GM19238 (cell line): ENCODE results near the gene SMG6.
"Not testable (repeated sequence)": the region's sequence is repeated elsewhere in the genome, so short reads cannot be mapped to it uniquely, and the experiment has no call there.

ENCODE experiments used
- DNase-seq: peaks from one replicate; pipeline ENCODE4 v3.0.0; 2011; ENCODE audit warnings: low spot score; ENCODE audit not compliant: insufficient read length

Gene SMG6

DNA sequence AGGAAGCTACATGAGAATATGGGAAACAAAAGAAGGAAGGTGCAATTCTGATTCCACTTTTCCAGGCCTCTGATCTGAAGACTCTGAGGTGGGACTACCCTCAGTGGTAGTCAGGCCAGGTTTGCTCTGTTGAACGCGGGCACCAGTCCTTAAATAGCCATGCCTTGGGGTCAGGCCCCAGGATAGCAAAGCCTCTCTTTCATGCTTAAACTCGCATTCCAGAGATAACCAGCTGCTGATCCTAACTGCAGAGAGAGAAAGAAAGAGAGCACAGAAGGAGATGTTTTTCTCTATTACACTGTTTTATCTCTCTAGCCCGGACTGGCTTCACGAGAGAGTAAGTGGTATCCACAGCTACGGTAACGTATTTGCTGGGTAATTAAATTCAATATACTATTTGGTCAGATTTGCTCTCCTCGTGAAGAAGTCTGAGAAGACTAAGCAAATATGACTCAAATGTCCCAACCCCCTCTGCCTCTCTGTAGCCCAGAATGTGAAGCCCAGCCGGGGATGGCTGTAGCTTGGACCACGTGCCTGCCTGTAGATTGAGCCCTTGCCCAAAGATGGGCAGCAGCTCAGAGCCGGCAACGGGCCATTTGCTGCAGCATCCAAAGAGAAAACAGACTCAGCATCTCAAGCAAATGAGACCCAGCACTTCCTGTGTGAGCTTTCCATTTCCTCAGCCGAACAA is 122.2 kb downstream of the SMG6 start:
- no peak for DNase-seq

DNA sequence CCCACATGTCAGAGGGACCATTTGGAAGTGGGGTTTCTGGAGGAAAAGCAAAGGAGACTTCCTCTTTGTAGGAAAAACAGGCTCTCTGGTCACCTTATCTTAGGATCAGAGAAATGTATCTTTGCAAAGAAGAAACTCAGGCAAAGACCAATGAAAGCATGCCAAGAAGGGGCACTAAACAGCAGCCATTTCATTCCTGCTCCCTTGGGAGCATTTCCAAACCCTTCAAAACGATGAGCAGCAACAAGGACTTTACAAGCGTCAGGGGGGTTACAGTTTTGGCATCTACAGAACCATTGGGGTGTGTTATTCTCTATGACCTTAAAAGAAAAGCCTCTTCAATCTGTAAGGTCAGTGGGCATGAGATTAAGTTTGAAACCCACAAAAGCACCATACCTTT is 122.8 kb downstream of the SMG6 start:
- DNase-seq: no peak

DNA sequence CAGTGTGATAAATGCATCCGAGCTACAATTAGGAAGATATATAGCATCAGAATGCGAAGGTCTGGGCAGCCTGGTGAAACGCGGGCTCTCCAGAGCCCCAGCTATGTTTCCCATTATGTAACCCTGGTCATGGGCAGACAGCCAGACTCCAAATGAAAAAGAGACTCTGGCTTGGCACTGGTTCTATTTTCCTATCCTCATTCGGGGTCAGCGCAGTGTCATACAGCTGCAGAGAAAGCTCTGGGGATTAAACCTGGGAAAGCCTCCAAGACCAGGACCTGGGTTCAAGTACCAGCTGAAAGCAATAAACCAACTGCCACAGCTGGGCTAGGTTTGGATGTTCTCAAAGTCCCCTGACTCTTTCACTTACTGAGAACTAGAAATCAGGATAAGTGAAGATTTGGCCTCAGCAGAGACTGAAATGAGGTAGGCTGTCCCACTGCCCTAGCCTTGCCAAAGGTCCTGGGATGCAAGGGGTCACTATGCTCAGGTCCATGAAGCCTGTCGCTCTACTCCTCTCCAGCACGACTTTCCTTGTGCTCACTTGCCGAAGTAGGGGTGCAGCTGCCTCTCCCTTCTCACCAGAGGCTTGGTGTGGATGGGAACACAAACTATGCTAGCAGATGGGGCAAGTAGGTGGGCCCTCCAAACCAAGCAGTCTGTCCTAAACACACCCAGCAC is 123.8 kb downstream of the SMG6 start:
- no peak for DNase-seq

DNA sequence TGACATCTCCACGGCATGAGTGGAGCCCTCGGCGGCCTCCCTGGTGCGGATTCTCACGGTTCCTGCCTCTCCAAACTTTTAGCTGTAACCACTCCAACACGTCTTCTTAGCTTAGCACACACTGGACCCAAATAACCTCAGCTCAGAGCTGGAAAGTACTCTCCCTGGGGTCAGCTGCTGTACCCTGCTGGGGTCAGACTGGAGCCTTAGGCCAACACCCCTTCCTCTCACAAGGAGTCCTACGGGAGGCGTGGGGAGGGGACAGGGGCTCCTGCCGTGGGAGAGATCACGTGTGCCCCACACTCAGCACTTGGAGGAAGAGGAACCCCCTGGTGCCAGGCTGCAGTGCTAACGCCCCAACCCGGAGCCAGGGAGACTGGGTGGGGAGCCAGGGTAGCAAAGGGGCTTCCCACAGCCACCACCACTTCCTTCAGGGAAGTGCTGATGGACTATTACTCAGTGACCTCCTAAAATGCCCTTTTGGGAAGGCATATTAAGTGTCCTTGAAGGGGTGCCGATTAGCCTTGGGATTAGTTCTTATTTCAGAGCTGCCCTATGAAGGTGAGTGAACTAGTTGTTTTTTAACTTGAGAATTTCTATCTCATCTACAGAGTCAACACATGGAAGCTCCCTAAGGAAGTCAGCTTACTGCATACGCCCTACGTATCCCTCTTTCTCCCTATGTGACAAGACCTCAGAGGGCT is 124.6 kb downstream of the SMG6 start:
- no peak for DNase-seq

DNA sequence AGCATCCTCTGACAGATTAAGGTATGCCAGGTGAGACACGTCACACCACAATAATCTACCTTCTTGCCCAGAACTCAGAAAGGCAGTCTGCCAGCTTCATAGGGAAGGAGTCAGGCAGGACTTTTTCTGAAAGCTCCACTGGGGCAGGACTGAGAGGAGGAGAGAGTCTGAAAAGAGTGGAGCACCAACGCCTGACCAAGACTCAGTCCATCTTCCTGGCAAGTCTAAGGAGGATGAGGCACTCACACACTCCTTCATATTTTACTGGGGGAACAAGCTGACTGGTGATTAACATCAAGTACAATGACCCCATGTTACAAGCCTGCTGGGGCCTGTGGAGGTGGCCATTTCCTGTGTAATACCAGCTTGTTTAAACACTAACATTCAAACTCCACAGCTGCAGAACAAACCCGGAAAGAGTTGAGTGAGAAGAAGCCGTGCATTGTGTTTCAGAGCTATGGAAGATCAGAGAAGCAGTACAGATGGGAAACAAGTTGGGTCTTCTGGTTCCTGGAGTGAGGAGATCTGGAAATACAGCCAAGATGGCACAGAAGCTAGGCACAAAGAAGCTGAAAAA is 126.3 kb downstream of the SMG6 start:
- DNase-seq: no peak

DNA sequence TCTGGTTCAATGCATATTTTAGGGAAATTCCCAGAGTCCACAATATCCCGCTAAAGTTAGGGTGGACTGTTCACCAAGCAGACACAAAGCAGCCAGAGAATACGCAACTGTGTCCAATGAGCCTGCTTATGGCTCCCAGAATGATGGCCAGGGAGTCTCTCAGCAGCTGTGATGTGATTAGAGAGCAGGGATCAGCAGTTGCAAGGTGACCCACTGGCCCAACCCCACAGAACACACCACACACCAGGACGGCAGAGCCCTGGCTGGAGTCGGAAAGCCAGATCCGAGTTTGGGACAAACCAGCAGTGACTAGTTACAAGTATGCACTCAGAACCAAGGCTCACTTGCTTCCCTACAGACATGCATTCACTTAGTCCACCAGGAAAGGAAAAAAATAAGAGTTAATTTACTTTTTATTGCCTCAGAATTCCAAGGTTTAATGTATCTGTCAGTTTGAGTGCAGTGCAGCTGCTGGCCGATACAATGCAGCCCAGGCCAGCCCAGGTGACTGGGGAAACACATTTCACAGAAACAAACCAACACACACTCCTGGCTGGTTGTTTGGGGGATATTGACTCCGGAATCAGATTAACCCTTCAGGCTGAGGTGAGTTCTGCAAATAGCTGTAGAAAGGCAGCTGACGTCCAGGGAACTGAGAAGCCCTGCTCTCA is 127.0 kb downstream of the SMG6 start:
- DNase-seq: no peak

DNA sequence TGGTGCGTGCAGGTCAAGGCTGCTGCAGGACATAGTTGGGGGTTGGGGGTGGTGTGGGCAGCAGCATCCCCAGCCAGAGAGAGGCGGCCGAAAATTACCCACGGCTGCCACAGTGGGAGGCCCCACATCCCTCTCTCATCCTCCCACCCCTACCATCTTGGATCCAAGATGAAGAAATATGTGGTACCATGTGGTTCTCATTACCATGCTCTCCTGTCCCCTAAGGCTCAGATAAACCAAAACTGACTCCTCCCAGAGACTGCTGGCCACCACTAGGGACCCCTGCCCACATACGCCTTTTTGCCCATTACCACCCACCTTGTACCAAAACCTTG is 128.3 kb downstream of the SMG6 start:
- DNase-seq: no peak

DNA sequence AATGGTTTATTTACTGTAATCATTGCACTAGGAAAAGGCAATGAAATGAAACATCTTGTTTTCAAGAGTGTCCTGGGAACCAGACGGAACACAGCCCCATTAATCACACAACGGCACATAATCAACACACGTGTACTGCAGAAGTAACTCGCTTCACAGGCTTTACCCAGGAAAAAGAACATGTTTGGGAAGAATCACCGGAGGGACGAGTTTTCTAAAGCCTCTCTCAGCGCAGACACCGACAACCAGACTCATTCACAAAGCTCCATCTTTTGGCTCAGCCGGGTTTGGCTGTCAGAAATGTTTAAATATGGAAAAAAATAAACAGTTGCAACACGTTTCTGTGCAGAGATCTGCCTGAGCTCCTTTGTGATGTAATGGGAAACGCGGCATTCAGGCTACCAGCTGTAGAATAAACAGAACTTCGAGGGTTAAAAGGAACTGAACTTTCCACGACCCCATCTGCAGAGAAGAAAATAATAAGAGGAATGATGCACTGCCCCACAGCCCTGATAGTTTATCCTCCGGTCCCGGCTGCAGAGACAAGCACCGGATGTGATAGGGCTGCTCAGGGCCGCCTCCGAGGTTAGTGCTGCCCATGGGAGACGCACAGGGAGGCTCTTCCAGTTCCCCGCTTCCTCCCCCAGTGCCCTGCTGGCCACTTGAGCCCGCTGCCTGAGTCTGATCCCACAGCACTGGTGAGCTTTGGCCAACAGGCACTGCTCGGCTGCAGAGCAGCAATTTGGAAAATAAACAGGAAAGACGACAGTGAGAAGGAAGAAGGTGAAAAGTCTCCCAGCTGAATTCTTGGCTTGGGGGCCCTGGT is 128.9 kb downstream of the SMG6 start:
- DNase-seq: no peak

DNA sequence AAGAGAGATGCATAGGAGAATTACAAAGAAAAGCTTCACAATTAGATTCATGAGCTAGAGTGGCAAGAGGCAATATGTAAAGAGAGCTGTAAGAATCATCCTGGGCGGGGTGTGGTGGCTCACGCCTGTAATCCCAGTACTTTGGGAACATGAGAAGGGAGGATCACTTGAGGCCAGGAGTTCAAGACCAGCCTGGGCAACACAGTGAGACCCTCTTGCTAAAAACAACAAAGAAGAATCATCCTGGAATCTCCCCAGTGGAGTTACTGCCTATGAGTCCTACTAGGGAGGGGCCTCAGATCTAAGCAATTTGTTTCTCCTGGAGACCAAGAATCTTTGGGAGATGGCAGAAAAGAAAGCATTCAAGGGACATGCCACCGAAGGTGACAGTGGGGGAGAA is 129.6 kb downstream of the SMG6 start:
- no peak for DNase-seq

DNA sequence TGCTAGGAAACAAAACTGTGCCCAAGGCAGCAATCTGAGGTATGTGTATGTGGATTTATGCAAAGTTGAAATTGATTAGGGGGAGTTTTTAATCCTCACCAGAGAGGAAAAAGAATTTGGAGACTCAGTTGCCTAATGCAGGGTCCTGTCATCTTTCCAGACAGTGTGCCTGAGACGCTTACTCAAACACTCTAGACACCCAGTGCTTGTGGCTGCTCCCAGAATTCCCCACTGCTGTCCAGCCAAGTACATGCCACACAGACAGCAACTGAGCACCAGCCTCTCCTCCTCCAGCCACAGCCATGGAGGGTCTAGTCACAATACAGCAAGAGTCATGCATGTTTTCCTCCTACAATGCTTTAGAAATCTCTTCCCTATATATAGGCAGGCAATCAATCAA is 130.6 kb downstream of the SMG6 start:
- no peak for DNase-seq

DNA sequence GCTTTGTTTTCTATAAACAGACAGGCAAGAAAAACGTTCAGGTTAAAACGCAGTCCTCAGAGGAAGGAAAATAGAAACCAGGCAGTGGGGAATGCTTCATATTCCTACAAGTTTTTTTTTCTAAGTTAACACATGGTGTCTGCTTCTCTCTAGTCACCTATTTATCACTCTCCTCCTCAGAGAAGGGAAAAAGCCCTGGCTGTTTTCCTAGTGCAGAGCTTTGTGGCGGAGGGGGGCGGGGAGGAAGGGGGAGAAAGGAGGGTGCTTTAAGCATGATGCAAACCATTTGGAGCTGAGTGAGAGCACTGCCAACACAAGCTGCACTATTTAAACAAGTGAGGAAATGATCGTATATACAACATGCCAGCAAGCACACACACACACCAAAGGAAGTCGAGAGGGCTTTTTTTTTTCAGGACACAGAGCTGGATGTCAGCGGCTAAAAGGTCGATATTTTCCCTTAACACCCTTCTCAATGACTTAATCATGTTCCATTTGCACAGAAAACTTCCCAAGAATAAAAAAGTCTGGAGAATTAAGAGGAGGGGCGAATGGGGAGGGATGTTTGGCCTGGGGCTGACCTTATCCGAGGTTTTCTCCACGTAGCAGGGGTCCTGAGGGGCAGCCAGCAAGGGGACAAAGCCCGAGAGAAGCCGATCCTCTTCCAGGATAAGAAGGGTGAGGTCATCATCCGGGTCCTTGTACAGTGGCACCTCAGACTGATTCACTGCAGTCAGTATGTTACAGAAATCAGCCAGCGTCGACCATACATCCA is 131.3 kb downstream of the SMG6 start:
- no peak for DNase-seq

DNA sequence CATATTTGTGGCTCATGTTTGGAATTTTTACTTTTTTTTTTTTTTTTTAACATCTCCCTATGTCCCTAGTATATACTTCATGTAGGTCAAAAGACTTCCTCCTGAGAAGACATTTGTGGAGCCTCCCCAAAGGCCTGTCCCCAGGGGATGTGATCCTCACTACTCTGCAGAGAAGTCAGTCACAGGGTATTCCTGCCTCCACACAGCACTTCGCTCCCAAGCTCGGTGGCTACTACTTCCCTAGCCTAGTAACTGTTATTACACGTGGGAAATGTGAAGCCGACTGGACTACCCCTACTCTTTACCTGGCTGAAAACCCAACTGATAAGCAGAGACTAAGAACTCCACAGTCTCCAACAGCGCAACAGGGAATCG is 131.9 kb downstream of the SMG6 start:
- no peak for DNase-seq

DNA sequence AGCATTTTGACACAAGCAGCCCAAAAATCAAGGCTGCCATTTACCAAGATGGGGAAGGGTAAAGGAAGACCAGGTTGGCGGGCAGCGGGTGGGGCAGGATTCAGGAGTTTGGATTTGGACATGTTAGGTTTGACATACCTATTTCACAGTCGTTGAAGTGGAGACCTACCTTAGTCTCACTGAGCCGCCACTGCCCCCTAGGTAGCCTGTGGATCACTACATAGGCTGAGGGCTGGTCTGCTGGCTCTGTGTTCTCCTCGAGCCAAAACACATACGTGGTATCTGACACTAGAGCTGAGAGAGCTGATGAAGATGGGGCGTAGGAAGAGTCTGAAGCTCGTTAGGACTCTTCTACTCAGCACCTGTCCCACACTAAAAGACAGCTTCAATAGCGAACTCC is 133.6 kb downstream of the SMG6 start:
- DNase-seq: peak; percentile 21

DNA sequence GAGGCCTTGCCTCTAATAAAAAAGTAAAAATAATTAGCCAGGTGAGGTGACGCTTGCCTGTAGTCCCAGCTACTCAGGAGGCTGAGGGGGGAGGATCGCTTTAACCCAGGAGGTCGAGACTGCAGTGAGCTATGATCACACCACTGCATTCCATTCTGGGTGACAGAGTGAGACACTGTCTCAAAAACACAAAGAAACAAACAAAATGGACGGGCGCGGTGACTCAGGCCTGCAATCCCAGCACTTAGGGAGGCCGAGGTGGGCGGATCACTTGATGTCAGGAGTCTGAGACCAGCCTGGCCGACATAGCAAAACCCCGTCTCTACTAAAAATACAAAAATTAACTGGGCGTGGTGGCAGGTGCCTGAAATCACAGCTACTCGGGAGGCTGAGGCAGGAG is 137.9 kb downstream of the SMG6 start:
- DNase-seq: not testable (repeated sequence)

DNA sequence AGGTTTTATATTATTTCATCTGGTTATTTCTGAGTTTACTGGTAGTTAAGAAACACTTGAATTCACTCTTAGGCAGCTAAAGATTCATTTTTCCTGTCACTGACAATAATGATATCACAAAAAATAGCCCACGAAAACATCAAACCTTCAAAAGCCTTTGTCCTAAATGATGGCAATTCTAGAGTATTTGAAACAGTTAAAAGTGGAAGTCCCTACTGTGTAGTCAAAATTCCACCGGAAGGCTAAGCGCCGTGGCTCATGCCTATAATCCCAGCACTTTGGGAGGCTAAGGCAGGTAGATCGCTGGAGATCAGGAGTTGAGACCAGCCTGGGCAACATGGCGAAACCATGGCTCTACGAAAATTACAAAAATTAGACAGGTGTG is 145.2 kb downstream of the SMG6 start:
- no peak for DNase-seq

DNA sequence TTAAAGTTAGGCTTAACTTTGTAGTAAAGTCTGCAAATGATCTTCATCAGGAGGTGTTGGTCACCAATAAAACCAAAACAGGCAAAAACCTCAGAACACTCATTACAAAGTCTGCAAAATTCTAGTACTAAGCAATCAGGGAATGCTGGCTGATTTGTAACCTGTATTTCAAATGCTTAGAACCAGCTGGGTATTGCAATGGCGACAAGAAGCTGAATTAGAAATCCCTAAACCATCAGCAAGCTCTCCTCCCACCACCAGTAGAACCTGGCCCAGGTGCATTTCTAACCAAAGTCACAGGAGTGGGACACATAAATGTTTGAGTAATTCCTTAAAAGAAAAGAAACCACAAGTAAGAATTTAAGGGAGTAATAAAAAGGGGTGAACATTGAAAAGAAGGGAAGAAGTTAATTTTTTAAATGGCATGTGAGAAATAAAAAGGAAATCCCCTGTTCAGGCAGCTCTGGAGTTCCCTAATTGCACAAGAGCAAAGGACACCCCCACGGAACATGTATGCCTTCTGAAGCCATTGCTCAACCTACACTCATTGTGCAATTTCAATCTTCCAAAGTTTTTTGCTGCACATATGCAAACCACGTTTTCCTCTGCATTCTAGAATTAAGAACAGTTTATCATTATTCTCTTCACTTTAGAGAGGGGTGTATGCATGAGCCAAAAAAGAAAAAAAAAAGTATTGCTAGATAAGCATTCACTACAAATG is 145.8 kb downstream of the SMG6 start:
- DNase-seq: no peak

DNA sequence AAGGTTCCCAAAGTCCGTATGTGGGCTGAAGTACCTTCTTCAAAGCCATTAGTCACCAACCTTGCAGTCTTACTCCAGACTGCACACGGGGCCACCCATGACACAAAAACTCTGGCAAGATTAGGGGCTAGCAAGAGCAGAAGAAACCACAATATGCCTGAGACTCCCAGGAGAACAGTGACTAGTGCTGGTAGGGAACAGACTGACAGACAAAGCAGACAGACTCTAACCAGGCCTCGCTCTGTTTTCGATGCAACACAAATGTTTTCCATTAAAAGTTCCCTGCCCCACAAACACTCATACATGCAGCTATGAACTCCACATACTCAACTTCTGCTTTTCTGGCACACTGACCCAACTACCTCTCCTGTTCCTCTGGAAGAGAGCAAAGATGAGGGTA is 146.5 kb downstream of the SMG6 start:
- DNase-seq: no peak

DNA sequence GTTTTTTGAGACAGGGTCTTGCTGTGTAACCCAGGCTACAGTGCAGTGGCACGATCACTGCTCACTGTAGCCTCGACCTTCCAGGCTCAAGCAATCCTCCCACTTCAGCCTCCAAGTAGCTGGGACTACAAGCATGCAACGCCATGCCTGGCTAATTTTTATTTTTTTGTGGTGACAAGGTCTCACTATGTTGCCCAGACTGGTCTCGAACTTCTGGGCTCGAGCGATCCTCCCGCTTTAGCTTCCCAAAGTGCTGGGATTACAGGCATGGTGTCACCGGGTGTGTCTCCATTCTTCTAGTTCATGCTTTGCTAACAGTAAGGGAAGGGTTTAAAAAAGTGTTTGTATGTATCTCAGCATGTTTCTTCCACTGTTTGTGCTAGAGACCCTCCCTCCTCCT is 146.9 kb downstream of the SMG6 start:
- DNase-seq: no peak

DNA sequence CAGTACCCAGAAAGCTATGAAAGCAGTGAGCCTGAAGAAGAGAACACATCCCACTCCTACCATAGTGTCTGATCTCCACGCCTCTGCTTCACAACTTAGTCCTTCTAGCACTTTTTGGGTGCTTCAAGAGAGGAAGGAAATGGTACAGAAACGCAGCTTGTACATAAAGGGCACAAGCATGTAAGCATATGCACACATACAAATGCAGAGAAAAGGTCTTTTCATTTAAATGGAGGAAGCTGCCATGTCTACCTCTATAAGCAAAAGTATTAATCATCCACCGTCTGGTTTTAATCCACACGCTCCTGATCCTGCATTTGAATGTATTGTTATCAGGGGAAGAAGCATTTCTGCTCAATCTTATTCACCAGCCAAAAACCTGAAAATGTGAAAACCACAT is 148.0 kb downstream of the SMG6 start:
- no peak for DNase-seq
